Suprapubic skin (tissue), 4 donors: ENCODE results near the gene CCDC92B.
"Not testable (repeated sequence)": the region's sequence is repeated elsewhere in the genome, so short reads cannot be mapped to it uniquely, and the experiment has no call there.

ENCODE experiments used
- CTCF ChIP-seq, 2 donors: fragments of 200-600 bp in 1 of 2; fragments of 450-650 bp in 1 of 2; sonication (generic) in 1 of 2; IDR thresholded peaks; one replicate each; pipeline ENCODE4 v1.5.1; 2016 to 2019; ENCODE audit warnings: antibody characterized with exemption in 2 of 2, mild to moderate bottlenecking in 1 of 2, moderate library complexity in 1 of 2
- EP300 ChIP-seq: sonication (generic); formaldehyde crosslinking; IDR thresholded peaks from one replicate; pipeline ENCODE4 v1.6.1; 2017; ENCODE audit warnings: antibody characterized with exemption
- POLR2A ChIP-seq, 2 donors: fragments of 450-650 bp; IDR thresholded peaks; one replicate each; pipeline ENCODE4 v1.6.1; 2017; ENCODE audit warnings: antibody characterized with exemption in 2 of 2, mild to moderate bottlenecking in 2 of 2, moderate library complexity in 2 of 2
- POLR2AphosphoS5 ChIP-seq, 3 donors: sonication (generic); formaldehyde crosslinking; IDR thresholded peaks; one replicate each; pipeline ENCODE4 v1.6.1; 2017; ENCODE audit warnings: antibody characterized with exemption in 3 of 3

- TF ChIP-seq CTCF (IDR thresholded peaks at IDR 0.05); POLR2A (IDR thresholded peaks at IDR 0.05); EP300; POLR2AphosphoS5 (IDR thresholded peaks at IDR 0.05): not testable (repeated sequence)
Measured at GRCh38 chr17:2699216-2699805, 50.1 kb downstream of the CCDC92B start.
